NCI-H510A treated with DMSO at 0.1 percent for 48 hours (cell line): ENCODE data around the gene ANO3.

Source experiments
- DNase-seq: peaks from one replicate; lab custom pipeline; 2025; lab: John Stamatoyannopoulos, UW

The ANO3 gene

GRCh38 chr11:26359055-26359454 lies 27.1 kb downstream of the ANO3 start:
- no peak for DNase-seq

- no peak for DNase-seq
These were observed 33.4 kb downstream of the ANO3 start for GRCh38 chr11:26365284-26365683.

GRCh38 chr11:26377619-26378018 lies 45.7 kb downstream of the ANO3 start:
- no peak for DNase-seq

DNA sequence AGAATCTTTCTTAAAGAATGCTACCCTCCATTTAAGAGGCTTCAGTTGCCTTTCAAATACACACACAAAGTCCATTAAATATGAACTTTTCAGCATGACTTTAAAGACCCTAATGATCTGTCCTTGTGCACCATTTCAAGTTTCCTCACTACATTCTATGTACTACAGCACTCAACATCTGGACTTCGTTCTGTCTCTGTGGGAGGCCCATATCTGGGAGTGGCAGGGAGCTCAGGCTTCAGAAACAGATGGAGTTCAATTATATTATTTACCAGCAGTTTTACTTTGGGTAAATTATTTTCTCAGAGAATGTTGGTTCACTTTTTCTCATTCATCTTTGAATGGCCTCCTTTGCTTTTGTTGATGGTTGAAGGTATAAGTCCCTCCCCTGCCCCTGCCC lies 67.4 kb downstream of the ANO3 start:
- no peak for DNase-seq

- no peak for DNase-seq
These were observed 78.9 kb downstream of the ANO3 start for GRCh38 chr11:26410706-26411366.

DNA sequence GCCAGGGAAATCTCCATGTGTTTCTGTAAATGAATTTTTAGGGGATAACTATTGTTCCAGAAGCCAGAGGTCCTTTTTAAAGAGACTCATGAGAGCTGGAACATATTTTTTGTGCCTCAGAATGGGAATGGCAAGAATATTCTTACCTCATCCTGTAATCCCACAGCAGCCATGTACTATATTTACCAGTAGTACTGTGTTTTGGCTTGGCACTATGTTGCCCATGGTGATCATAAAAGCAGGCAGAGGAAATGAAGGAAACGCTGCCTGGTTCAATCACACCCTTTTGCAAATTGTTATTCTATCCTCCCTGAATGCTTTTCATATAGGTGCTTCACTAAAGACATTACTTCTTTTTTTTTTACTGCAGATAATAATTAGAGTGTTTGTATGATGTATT lies 81.0 kb downstream of the ANO3 start:
- no peak for DNase-seq

DNA sequence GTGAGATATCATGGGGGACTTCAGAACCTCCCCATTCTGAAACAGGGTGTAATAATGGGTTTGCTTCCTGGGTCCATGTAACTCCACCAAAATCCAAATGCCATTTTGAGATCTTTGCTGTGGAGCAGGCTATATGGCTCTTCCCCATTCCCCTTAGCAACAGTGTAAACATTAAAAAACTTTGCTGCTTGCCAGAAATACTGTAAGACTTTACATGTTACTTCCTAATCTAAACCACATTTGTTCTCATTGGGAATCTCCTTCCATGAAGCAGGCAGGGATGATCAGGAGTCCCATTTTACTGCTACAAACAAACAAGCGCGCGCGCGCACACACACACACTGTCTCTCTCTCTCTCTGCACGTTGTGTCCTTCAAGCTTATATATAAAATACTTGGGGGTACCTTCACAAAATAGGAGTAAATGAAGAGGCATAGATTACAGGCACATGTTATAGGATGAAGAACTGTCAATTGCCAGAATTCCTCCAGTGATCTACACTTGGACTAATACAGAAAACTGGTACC lies 86.5 kb downstream of the ANO3 start:
- DNase-seq: no peak

GRCh38 chr11:26420331-26420730 lies 88.4 kb downstream of the ANO3 start:
- DNase-seq: no peak

- no peak for DNase-seq
These were observed 92.3 kb downstream of the ANO3 start for GRCh38 chr11:26424255-26424654.

DNA sequence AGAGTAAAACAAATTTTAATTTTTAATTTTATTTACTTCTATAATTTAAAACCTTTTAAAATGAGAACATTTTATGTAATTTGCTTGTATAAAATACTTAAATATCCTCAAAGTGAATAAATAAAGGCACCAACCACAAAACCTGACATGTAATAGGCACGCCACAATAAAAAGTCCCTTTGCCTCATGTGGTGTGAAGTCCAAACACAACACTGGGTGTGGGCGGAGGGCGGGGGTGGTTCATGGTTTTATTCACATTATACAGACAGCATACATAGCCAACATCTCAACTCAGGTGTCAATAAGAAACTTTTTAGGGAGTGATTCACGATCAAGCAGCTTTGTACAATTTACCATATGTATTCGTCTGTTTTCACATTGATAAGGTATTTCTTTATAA lies 107.9 kb downstream of the ANO3 start:
- no peak for DNase-seq

- no peak for DNase-seq
These were observed 110.2 kb downstream of the ANO3 start for GRCh38 chr11:26442131-26442530.

DNA sequence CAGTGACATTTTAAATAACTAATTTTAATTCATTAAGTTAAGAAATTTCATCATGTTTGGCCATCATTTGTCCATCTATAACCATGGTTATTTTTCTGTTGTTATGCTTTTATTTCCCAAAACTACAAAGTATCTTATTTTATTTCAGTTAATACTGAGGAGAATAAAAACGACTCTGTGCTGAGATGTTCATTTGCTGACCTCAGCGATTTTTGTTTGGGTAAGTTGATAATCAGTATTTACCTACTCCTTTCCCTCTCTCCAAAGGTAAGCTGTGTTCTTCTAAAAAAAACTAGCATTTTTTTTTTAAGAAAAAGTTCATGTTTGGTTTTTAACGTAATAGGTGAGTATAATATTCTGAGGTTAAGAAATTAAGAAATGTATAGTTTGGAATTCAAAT lies 111.7 kb downstream of the ANO3 start:
- no peak for DNase-seq

- DNase-seq: no peak
These were observed 125.7 kb downstream of the ANO3 start for GRCh38 chr11:26457636-26458035.

DNA sequence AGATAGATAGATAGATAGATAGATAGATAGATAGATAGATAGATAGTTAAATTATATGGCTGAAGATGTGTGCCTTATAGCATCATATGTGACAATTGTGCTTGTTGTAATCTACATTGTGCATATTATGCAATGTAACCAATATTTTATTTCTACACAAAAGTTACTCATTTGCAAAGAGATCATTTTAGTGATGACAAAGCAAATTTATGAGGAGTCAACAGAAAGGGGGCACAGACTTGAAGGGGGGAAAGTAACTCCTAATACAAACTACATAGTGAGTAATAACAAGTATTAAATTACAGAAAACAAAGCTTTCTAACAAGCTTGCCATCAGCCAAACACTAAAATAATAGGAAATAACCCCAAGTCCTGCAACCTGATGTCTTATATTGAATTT lies 133.3 kb downstream of the ANO3 start:
- DNase-seq: no peak

DNA sequence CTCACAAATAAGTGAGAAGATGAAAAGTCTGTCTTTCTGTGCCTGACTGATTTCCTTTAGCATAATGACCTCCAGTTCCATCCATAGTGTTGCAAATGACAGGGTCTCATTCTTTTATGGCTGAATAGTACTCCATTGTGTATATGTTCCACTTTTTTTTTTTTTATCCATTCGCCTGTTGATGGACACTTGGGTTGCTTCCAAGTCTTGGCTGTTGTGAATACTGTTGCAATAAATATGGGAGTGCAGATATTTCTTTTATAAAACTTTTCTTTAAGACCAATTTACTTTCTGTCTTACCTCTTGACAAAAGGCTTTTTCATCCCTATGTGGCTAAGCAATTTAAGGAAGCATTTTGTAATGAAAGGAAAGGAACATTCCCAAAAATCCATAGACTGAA lies 135.6 kb downstream of the ANO3 start:
- DNase-seq: no peak

GRCh38 chr11:26470992-26471391 lies 139.1 kb downstream of the ANO3 start:
- no peak for DNase-seq

- no peak for DNase-seq
These were observed 141.6 kb downstream of the ANO3 start for GRCh38 chr11:26473216-26474194.

DNA sequence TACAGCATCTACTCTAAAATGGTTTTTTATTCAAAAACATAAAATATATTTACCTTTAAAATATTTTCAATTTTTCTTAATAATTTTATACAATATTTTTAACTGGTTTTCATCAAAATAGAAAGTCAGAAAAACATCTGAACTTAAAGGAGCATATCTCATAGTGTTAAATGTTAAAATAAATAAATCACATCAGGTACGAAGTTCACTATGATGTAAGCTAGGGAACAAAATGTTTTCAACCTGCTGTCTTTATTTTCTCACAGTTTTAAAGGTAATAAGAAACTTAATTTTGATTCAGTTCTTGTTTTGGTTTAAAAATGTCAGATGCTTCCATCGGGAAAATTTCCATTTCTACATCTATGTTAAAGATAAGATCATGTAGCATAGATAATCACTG lies 142.5 kb downstream of the ANO3 start:
- DNase-seq: no peak

- no peak for DNase-seq
These were observed 145.5 kb downstream of the ANO3 start for GRCh38 chr11:26477396-26477795.

GRCh38 chr11:26478710-26479109 lies 146.8 kb downstream of the ANO3 start:
- DNase-seq: no peak

- no peak for DNase-seq
These were observed 148.1 kb downstream of the ANO3 start for GRCh38 chr11:26480041-26480440.

- no peak for DNase-seq
These were observed 151.2 kb downstream of the ANO3 start for GRCh38 chr11:26483108-26483507.

GRCh38 chr11:26490546-26490945 lies 158.6 kb downstream of the ANO3 start:
- DNase-seq: no peak
